ENCODE data around the gene KCNK16.
A peak's percentile ranks its signal among the peaks of the same experiment; 100 is the strongest.

Gene KCNK16

DNA sequence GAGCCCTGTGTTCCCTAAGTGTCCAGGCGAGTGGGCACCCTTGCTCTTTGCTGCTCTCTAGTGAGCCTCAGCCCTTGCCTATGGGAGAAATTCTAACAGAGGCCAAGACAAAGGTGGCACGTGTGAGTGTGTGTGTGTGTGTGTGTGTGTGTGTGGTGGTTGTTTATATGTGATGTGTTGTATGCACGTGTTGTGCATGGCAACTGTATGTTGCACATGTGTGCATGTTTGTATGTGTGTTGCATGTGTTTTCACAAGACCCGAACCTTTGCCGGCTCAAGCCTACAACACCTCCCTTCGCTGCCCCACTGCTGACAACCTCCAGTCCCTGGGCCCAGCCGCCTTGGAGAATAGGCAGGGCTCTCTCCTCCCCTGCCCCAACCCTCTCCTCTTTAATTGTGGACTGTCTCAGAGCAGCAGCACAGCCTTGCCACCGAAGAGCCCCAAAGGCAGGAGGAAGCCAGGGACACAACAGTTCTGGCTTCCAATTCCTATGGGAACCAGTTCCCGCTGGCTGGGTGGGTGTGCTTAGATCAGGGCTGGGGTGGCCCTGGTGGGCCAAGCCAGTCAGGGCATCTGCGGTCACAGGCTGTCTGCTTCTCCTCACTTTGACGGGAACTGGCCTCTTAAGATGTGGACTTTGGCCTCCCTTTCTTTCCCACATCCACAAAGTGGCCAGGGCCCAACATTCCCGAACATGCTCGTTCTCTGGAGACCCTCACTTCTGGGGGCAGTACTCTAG is 2.7 kb downstream of the KCNK16 start:
- Histone ChIP-seq H3K4me1 (ENCODE audit: control insufficient read depth in 1 of 2, insufficient read depth in 2 of 2, low read length in 2 of 2) (no peaks in the 10 kb centered on the region), H2BK12ac (ENCODE audit: low read length) (no peak overlapping the region), H3K27ac (ENCODE audit: low read depth, low read length) (no peak overlapping the region), H3K79me1 (ENCODE audit: low read length) (no peaks in the 10 kb centered on the region), H2AK5ac (ENCODE audit: low read length) (no peak overlapping the region), H3K4me2 (ENCODE audit: low read length) (no peak overlapping the region), H3K14ac (ENCODE audit: low read length) (no peak overlapping the region), H4K91ac (ENCODE audit: low read depth, low read length) (no peak overlapping the region), H3K18ac (ENCODE audit: low read length) (no peak overlapping the region), H2AFZ (ENCODE audit: insufficient read depth, low read length, poor library complexity) (no peak overlapping the region), H3K9me3 (ENCODE audit: insufficient read depth, low read depth, low read length) (peaks cover 10% of the 10 kb centered on the region), H3K23ac (ENCODE audit: low read length) (no peak overlapping the region), H3K4me3 (ENCODE audit: low read depth, low read length) (peak overlapping the region; percentile 5), H4K8ac (ENCODE audit: low read depth, low read length) (no peak overlapping the region), H3K4ac (ENCODE audit: low read depth, low read length) (no peak overlapping the region), H3K9ac (ENCODE audit: low read length) (no peak overlapping the region), H3K36me3 (ENCODE audit: control insufficient read depth in 1 of 2, insufficient read depth in 2 of 2, low read length in 2 of 2) (no peaks in the 10 kb centered on the region), H2BK5ac (ENCODE audit: low read depth, low read length, poor library complexity) (no peak overlapping the region), H4K12ac (ENCODE audit: low read depth, low read length) (no peak overlapping the region), H2BK120ac (ENCODE audit: insufficient read depth, low read length, poor library complexity) (no peak overlapping the region), H3K27me3 (ENCODE audit: insufficient read depth, low read length) (peaks cover 13% of the 10 kb centered on the region), H3K79me2 (ENCODE audit: control insufficient read depth, insufficient read depth, low read length, poor library complexity) (no peaks in the 10 kb centered on the region)
- no peak for DNase-seq
- WGBS (ENCODE audit: extremely low coverage, insufficient coverage, insufficient read length) = no CpG with 5 or more reads among the region's 13 CpGs

DNA sequence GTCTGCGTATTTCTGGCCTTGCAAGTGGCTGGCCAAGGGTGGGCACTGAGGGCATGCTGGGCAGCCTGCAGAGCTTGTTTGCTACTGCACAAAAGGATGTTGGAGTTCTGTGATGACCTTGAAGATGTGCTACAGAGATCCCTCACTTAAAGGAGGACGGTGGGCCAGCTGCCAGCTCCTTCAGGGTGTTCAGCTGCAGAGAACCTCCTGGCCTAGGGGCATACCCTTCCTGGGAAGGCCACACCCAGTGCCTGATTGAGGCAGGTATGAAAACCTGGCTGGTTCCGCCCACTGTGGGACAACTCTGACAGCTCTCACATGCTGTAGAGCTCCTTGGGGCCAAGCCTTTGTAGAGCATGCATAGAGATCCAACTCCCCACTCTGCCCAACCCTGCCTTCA is 5.2 kb downstream of the KCNK16 start:
- Histone ChIP-seq H3K9ac (ENCODE audit: low read length) (no peak overlapping the region), H4K12ac (ENCODE audit: low read depth, low read length) (no peak overlapping the region), H2BK5ac (ENCODE audit: low read depth, low read length, poor library complexity) (no peak overlapping the region), H3K36me3 (ENCODE audit: control insufficient read depth in 1 of 2, insufficient read depth in 2 of 2, low read length in 2 of 2) (no peaks in the 10 kb centered on the region), H3K79me1 (ENCODE audit: low read length) (no peaks in the 10 kb centered on the region), H3K4me1 (ENCODE audit: control insufficient read depth in 1 of 2, insufficient read depth in 2 of 2, low read length in 2 of 2) (peaks cover 0 to 2% of the 10 kb centered on the region in 2 experiments), H2AFZ (ENCODE audit: insufficient read depth, low read length, poor library complexity) (no peak overlapping the region), H3K14ac (ENCODE audit: low read length) (no peak overlapping the region), H3K23ac (ENCODE audit: low read length) (no peak overlapping the region), H2BK120ac (ENCODE audit: insufficient read depth, low read length, poor library complexity) (no peak overlapping the region), H3K27ac (ENCODE audit: low read depth, low read length) (no peak overlapping the region), H3K18ac (ENCODE audit: low read length) (no peak overlapping the region), H2BK12ac (ENCODE audit: low read length) (no peak overlapping the region), H3K4me2 (ENCODE audit: low read length) (no peak overlapping the region), H2AK5ac (ENCODE audit: low read length) (no peak overlapping the region), H3K4me3 (ENCODE audit: low read depth, low read length) (no peak overlapping the region), H3K9me3 (ENCODE audit: insufficient read depth, low read depth, low read length) (peaks cover 12% of the 10 kb centered on the region), H3K4ac (ENCODE audit: low read depth, low read length) (no peak overlapping the region), H3K79me2 (ENCODE audit: control insufficient read depth, insufficient read depth, low read length, poor library complexity) (no peaks in the 10 kb centered on the region), H3K27me3 (ENCODE audit: insufficient read depth, low read length) (peaks cover 38% of the 10 kb centered on the region), H4K91ac (ENCODE audit: low read depth, low read length) (no peak overlapping the region), H4K8ac (ENCODE audit: low read depth, low read length) (no peak overlapping the region)
- no peak for DNase-seq
- WGBS (ENCODE audit: extremely low coverage, insufficient coverage, insufficient read length) = no CpG with 5 or more reads among the region's 3 CpGs

DNA sequence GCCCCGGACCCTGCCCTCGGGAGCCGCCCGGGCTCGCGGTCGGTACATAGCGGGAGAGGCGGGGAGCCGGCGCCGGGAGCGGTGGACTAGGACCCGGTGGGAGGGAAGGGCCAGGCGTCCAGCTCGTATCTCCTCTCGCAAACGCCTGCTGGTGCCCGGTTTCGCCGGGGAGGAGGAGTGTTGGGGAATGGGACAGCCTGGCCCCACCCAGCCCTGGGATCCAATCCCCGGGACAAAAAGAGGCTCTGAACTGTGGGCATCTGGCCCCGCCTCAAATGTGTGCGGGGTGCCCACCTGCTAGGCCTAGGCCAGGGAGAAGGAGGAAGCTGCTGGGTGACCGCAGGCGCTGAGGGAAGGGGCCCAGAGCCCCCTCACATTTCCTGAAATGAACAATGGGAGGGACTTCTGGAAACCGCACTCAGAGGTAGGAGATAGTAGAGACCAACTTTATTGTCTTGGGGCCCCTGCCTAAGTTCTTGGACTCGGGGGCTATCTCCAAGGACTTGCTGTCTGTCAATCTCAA is 8.2 kb downstream of the KCNK16 start, which contains the start of gene KCNK17:
KCNK17 (minus strand) TSS at position 147 of the 523 bp plus-strand sequence; CDS start at position 48, 99 bp downstream.
- Histone ChIP-seq H2BK120ac (ENCODE audit: insufficient read depth, low read length, poor library complexity) (no peak within 1 kb of the TSS), H2AK5ac (ENCODE audit: low read length) (no peak within 1 kb of the TSS), H3K79me1 (ENCODE audit: low read length) (no peaks in the 10 kb centered on the region), H4K91ac (ENCODE audit: low read depth, low read length) (no peak within 1 kb of the TSS), H4K12ac (ENCODE audit: low read depth, low read length) (no peak within 1 kb of the TSS), H3K9me3 (ENCODE audit: insufficient read depth, low read depth, low read length) (peaks cover 11% of the 10 kb centered on the region), H3K23ac (ENCODE audit: low read length) (no peak within 1 kb of the TSS), H3K4me1 (ENCODE audit: control insufficient read depth in 1 of 2, insufficient read depth in 2 of 2, low read length in 2 of 2) (peaks cover 0 to 2% of the 10 kb centered on the region in 2 experiments), H2BK5ac (ENCODE audit: low read depth, low read length, poor library complexity) (no peak within 1 kb of the TSS), H3K4ac (ENCODE audit: low read depth, low read length) (no peak within 1 kb of the TSS), H3K79me2 (ENCODE audit: control insufficient read depth, insufficient read depth, low read length, poor library complexity) (no peaks in the 10 kb centered on the region), H3K36me3 (ENCODE audit: control insufficient read depth in 1 of 2, insufficient read depth in 2 of 2, low read length in 2 of 2) (no peaks in the 10 kb centered on the region), H4K8ac (ENCODE audit: low read depth, low read length) (no peak within 1 kb of the TSS), H3K14ac (ENCODE audit: low read length) (no peak within 1 kb of the TSS), H2AFZ (ENCODE audit: insufficient read depth, low read length, poor library complexity) (no peak within 1 kb of the TSS), H3K4me2 (ENCODE audit: low read length) (peak within 1 kb of the TSS; percentile 45), H3K27me3 (ENCODE audit: insufficient read depth, low read length) (peaks cover 40% of the 10 kb centered on the region), H3K4me3 (ENCODE audit: low read depth, low read length) (no peak within 1 kb of the TSS), H2BK12ac (ENCODE audit: low read length) (no peak within 1 kb of the TSS), H3K9ac (ENCODE audit: low read length) (no peak within 1 kb of the TSS), H3K27ac (ENCODE audit: low read depth, low read length) (no peak within 1 kb of the TSS), H3K18ac (ENCODE audit: low read length) (no peak within 1 kb of the TSS)
- no CpG with 5 or more reads among the region's 28 CpGs for WGBS (ENCODE audit: extremely low coverage, insufficient coverage, insufficient read length)
- no peak for DNase-seq

DNA sequence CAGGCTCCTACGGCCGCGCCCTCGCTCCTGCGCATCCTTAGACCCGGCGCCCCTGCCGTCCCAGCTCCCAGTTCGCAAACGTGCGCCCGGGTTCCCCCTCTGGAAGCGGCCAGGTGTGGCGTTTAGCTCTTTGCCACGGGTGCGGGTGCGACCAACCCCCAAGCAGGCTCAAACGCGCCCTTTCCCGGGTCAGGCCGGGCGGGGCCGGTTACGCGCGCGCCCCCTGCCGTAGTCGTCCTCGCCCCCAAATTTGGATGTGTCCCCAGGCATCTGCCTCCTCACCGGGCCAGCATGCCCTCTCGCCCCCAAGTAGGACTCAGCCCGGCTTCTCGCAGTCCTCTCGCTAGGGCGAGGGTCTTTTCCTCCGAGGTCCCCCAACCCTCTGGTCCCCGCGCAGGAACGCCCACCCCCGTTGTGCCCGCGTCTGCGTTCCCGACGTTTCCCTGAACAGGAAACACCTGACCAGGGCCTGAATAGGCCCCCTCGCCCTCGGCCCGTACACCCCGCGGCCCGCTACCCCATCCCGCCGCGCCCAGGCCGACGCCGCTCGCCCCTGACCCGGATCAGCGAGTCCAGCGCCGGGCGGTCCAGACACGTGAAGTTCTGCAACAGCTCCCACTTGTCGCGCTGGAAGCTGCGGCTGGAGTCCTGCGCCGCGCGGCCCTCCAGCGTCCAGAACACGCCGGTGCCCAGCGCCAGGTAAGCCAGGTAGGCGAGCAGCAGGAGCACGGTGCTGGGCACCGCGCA is 8.8 kb downstream of the KCNK16 start:
- H2BK12ac ChIP-seq (ENCODE audit: low read length) = no peak overlapping the region
- H3K27ac ChIP-seq (ENCODE audit: low read depth, low read length) = no peak overlapping the region
- no peak overlapping the region for H2AFZ ChIP-seq (ENCODE audit: insufficient read depth, low read length, poor library complexity)
- H3K4me1 ChIP-seq (ENCODE audit: control insufficient read depth in 1 of 2, insufficient read depth in 2 of 2, low read length in 2 of 2) = peaks cover 0 to 2% of the 10 kb centered on the region in 2 experiments
- DNase-seq = no peak
- no peak overlapping the region for H3K23ac ChIP-seq (ENCODE audit: low read length)
- H3K9me3 ChIP-seq (ENCODE audit: insufficient read depth, low read depth, low read length) = peaks cover 11% of the 10 kb centered on the region
- H3K4me2 ChIP-seq (ENCODE audit: low read length) = peak overlapping the region; percentile 45
- H3K9ac ChIP-seq (ENCODE audit: low read length) = no peak overlapping the region
- H2BK120ac ChIP-seq (ENCODE audit: insufficient read depth, low read length, poor library complexity) = no peak overlapping the region
- H3K79me2 ChIP-seq (ENCODE audit: control insufficient read depth, insufficient read depth, low read length, poor library complexity) = no peaks in the 10 kb centered on the region
- no CpG with 5 or more reads among the region's 80 CpGs for WGBS (ENCODE audit: extremely low coverage, insufficient coverage, insufficient read length)
- H3K14ac ChIP-seq (ENCODE audit: low read length) = no peak overlapping the region
- peaks cover 40% of the 10 kb centered on the region for H3K27me3 ChIP-seq (ENCODE audit: insufficient read depth, low read length)
- no peaks in the 10 kb centered on the region for H3K36me3 ChIP-seq (ENCODE audit: control insufficient read depth in 1 of 2, insufficient read depth in 2 of 2, low read length in 2 of 2)
- H4K8ac ChIP-seq (ENCODE audit: low read depth, low read length) = no peak overlapping the region
- H4K12ac ChIP-seq (ENCODE audit: low read depth, low read length) = no peak overlapping the region
- no peak overlapping the region for H3K4ac ChIP-seq (ENCODE audit: low read depth, low read length)
- no peak overlapping the region for H2BK5ac ChIP-seq (ENCODE audit: low read depth, low read length, poor library complexity)
- H2AK5ac ChIP-seq (ENCODE audit: low read length) = no peak overlapping the region
- H3K18ac ChIP-seq (ENCODE audit: low read length) = no peak overlapping the region
- H4K91ac ChIP-seq (ENCODE audit: low read depth, low read length) = no peak overlapping the region
- no peak overlapping the region for H3K4me3 ChIP-seq (ENCODE audit: low read depth, low read length)
- H3K79me1 ChIP-seq (ENCODE audit: low read length) = no peaks in the 10 kb centered on the region

Measured in trophoblast cell (in vitro differentiated cells and primary cell).